GM12873 (cell line): Measurements from ENCODE around the gene CAMK1D.

ENCODE experiments used
- TF ChIP-seq, protein P1 (sequence below): IDR thresholded peaks from 2 replicates; pipeline ENCODE4 v1.5.1; 2012; ENCODE audit warnings: low read depth, mild to moderate bottlenecking, moderate library complexity, low read length, control low read depth; ENCODE audit not compliant: insufficient read depth; ENCODE audit errors: missing control alignments

CAMK1D gene

DNA sequence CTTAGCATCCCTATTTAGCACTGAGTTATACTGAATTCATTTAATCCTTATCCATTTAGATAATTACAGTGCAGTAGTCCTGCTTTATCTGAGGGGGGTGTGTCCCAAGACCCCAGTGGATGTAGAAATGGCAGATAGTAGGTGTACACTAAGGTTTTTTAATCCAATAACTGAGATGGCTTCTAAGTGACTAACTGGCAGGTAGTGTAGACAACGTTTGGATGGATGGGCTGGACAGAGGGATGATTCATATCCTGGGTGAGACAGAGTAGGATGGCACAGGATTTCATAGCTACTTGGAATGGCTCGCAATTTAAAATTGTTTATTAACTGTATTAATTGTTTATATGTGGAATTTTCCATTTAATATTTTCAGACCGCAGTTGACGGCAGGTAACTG is 356.6 kb downstream of the CAMK1D start:
- TF ChIP-seq, protein P1, sequence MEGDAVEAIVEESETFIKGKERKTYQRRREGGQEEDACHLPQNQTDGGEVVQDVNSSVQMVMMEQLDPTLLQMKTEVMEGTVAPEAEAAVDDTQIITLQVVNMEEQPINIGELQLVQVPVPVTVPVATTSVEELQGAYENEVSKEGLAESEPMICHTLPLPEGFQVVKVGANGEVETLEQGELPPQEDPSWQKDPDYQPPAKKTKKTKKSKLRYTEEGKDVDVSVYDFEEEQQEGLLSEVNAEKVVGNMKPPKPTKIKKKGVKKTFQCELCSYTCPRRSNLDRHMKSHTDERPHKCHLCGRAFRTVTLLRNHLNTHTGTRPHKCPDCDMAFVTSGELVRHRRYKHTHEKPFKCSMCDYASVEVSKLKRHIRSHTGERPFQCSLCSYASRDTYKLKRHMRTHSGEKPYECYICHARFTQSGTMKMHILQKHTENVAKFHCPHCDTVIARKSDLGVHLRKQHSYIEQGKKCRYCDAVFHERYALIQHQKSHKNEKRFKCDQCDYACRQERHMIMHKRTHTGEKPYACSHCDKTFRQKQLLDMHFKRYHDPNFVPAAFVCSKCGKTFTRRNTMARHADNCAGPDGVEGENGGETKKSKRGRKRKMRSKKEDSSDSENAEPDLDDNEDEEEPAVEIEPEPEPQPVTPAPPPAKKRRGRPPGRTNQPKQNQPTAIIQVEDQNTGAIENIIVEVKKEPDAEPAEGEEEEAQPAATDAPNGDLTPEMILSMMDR, result no peak

DNA sequence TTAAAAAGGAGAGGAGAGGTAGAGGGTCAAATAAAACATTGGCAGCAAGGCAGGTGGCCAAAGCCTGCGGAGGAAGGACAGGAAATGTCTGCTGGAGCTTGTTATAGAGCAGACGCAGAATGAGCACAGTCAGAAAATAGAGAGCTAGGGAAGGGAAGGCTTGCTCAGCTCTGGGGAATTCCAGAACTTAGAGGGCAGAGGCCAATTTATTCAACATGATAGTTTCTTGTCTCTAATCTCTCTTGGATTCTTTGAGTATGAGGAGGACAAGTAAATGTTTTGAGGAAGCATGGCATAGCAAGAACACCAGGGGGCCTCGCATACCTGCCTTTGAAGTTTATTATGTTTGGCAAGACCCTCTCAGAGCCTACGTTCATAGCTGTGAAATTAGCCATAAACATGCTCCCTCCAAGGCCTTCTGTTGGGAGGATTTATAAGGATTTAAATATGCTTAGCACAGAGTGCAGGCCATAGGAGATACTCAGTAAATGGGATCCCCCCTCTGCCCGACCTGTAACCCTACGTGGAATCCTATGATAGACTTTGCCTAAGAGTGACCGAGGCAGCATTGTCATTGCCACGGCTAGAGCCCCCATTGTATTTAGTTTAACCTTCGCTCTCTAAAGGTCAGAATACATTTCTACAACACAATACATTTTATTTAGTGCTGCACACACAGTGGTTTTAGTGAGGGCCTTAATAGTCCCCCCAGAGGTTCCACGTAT is 358.3 kb downstream of the CAMK1D start:
- TF ChIP-seq, protein P1, result peak; percentile 67

DNA sequence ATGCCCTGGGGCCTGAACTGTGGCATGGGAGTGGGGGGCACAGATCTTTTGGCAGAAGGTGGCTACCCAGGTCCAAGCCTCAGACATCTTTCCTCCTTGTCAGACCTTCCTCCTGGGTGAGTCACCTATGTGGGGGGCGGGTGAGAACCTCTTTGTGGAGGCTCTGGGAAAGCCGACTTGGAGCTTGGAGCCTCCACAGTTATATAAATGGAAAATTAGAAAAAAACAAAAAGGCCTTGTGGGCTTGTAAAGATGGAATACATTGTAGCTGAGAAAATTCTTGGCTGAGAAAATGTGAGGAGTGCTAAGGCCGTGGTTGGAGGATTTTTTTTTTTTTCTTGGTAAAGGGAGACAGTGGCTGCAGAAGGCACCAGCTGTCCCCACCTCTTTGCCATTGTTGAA is 359.7 kb downstream of the CAMK1D start:
- TF ChIP-seq, protein P1, result no peak

DNA sequence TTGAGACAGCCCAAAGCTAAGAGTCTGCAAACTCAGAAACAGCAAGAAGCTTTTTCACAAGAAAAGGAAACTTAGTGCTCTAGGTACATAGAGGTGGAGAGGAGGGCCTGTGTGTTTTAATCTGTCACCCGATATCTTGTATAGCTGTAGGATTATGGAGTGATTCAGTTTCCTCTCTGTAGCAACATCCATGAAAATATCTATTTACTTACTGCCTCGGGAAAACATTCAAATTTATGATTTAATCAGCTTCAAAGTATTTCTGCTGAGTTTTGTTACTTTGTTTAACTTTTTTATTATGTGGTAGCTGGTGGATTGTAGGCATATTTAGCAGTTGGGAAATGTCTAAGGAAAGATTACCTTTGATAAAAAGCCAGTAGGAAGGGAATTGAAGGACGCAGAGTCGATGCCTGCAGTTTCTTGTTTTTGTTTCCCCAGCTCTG is 360.2 kb downstream of the CAMK1D start:
- TF ChIP-seq, protein P1, result no peak

DNA sequence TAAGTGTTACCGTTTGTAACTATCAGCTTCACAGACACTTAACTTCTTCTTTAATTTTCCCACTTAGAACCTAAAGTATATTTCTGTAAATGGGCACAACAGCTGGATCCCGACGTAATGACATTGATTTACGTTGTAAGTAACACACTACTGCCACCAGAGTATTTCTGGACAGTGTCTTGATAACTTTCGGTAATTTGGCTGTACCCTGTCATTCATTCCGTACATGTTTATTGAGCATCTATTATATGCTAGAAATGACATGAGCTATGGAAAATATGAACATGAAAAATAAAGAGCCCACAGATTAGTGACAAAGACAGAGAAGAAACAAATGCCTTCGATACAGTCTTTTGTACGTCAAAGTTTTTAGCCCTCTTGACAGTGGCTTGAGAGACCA is 360.8 kb downstream of the CAMK1D start:
- TF ChIP-seq, protein P1, result no peak

DNA sequence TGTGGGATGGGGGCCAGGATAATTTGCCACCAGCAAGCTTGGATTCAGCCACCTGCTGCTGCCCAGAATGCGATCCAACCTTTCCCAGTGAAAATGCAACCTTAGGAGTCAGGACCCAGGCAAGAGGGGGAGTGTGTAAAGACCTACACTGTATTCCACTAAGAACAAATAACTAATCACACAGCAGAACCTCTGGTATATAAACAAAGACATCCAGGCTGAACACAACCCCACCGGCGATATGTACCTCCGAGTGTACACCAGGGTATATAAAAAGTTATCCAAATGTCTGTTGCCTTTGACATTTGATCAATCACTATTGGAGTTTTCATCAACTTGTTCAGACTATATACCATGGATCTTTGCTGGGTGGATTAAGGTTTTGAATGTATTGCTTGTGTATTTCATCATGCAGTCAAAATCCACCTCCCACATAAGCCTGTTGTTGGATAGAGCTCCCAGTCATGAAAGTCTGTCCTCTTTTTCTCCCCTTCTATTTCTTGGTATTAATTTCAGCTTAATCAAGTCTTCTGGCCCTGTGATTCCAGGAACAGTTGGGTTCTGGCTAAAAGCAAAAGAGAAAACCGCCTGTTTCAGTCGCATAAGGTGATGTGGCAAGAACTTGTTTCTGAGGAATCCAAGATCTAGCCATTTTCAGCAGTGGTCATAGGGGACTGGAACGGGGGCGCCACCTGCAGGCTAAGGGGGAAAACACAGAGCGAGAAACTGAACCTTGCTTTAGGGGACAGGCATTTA is 361.4 kb downstream of the CAMK1D start:
- TF ChIP-seq, protein P1, result peak; percentile 96

DNA sequence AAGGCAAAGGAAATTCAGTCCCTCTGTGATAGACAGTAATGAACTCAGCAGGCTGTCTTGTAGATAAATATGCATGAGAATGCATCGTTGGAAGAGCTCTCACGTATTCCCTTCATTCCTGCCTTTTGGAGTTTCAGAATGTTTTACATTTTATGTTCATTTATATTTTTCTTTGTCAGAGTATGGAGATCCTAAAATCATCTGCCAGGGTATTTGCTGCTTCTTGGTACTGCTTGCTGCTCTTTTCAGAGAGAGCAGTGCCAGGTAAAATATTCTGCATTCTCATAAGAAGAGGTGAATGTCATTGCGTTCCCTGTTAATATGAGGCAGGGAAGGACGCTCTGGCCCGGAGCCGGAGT is 362.0 kb downstream of the CAMK1D start:
- TF ChIP-seq, protein P1, result no peak
